22Rv1 (cell line): ENCODE data around the gene COL4A3.

Experiments
- CTCF ChIP-seq: fragments of 450-650 bp; IDR thresholded peaks from 2 replicates; pipeline ENCODE4 v1.5.1; 2017; ENCODE audit warnings: mild to moderate bottlenecking
- ZFX ChIP-seq: fragments of 450-650 bp; IDR thresholded peaks from 2 replicates; pipeline ENCODE4 v1.6.1; 2017; ENCODE audit warnings: antibody characterized with exemption, borderline replicate concordance

GRCh38 chr2:227238238-227239237, 74.1 kb downstream of the COL4A3 start:
- TF ChIP-seq CTCF (peak; percentile 96), ZFX (no peak)
